ENCODE measurements around the gene HACE1.

GRCh38 chr6:104789770-104790190, 69.9 kb downstream of the HACE1 start:
- TF ChIP-seq CTCF (IDR thresholded peaks at IDR 0.05) (peak in 3 of 7 experiments; percentile 19 to 40 (median 31)), POLR2A (IDR thresholded peaks at IDR 0.05) (no peak)

Data from body of pancreas (tissue), 4 donors.